ENCODE data around the gene KHDRBS1.

DNA sequence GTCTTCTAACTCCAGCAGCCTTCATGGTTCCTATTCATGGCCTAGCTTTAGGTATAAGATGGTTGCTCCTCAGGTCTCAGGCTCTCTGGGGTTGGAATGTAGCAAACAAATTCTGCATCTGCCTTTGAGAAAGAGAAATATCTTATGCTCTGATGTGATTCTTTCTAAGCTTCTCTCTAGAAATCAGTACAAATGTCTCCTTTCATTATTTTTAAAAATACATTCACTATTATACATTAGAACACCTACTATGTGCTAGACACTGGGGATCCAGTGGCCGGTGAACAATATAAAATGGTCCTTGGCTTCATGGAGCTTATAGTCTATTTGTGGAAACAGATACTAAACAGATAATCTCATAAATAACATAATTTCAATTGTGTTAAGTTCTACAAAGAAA lies 42.9 kb downstream of the KHDRBS1 start:
- TF ChIP-seq CTCF (conservative IDR thresholded peaks at IDR 0.05; ENCODE audit: low read depth, low read length) (no peak), EZH2phosphoT487 (IDR thresholded peaks at IDR 0.05; ENCODE audit: borderline replicate concordance, low read length) (no peak), EZH2 (IDR thresholded peaks at IDR 0.05; ENCODE audit: low read length, unreplicated experiment) (no peak)

Measured in PC-3 (cell line).